ENCODE results near the gene SLC29A4.

The SLC29A4 gene

DNA sequence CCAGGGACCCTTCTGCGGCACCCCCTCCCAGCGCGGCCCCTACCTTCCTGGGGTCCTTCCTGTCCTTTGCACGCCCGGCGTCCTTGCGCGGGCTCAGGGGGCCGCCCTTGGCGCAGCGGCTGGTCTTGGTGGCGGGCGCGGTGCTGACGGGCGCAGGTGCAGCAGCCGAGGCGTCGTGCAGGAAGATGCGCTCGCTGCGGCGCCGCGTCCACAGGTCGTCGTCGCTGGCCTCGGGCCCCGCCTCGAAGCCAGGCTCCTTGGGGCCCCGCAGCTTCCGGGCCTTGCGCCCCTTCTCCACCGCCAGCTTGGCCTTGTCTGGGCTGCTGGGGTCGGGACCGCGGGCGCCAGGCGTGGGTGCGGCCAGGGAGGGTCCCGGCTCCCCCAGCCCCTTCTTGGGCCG, 49.8 kb downstream of the SLC29A4 start:
- no peak for TF ChIP-seq Cebpa-rat (IDR thresholded peaks at IDR 0.05)
- H3K4me3 ChIP-seq = no peak overlapping the region; a peak in 2 of 20 replicates
- peaks cover 44 to 95% (median 77%) of the 10 kb centered on the region in 11 experiments for H4K20me1 ChIP-seq
- H3K9ac ChIP-seq = peak overlapping the region in 2 of 11 experiments; percentile 15; a peak in 1 of 22 replicates
- peaks cover 10 to 23% (median 19%) of the 10 kb centered on the region in 11 experiments for H3K9me3 ChIP-seq (replicated peaks in 1 of 11)
- peaks cover 24 to 55% (median 40%) of the 10 kb centered on the region in 10 experiments for H3K4me1 ChIP-seq
- peak overlapping the region in 5 of 11 experiments; percentile 21 to 54 (median 40); a peak in 5 of 22 replicates for H3K27ac ChIP-seq
- peaks cover 51 to 100% (median 80%) of the 10 kb centered on the region in 11 experiments for H3K36me3 ChIP-seq
- H3K4me2 ChIP-seq = peak overlapping the region in 10 of 11 experiments; percentile 18 to 82 (median 78); a peak in 20 of 22 replicates
- no peaks in the 10 kb centered on the region for H3K27me3 ChIP-seq

DNA sequence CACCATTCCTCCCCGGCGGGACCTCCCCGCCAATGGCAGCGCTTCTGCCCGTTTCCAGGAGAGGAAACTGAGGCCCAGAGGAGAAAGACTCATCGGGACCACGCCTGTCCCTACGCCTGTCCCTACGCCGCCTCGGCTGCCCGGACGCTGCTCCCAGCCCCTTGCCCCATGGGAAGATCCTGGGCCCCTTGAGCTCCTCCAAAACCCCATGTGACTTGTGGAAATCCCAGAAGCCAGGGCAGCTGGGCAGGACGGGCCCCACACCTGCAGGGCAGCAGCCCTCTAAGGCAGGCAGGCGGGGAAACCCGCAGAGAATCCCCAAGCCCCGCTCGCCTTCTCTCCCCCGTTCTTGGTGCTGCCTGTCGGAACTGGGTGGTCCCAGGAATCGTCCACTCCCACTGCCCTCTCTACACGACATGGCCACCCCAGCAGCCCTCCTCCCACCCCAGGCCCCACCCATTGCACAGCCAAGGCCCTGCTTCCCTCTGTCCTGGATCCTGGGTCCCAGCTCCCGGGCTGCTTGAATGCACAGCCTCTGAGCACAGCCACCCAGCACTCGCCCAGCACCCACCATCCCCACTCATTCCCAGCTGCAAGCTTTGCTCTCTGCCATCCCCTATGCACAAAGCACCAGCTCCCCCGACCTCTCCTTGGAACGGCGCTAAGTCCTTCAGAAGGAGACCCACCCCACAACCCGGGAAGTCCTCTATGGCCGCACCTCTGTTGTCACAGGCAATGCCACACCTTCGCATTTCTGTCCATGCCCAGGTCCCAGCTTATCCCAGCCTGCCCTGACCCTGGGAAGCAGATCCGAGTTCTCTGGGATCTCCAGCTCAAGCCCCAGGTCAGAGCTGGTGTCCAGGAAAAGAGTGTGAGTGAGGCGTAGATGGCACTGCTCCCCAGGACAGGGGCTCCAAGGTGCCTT, 50.6 kb downstream of the SLC29A4 start:
- Histone ChIP-seq H3K4me3 (no peak overlapping the region), H3K27ac (no peak overlapping the region; a peak in 1 of 22 replicates), H3K4me2 (peak overlapping the region in 3 of 11 experiments; percentile 77 to 79 (median 78); a peak in 8 of 22 replicates), H3K9ac (no peak overlapping the region; a peak in 1 of 22 replicates), H3K9me3 (replicated peaks in 1 of 11) (peaks cover 15 to 31% (median 27%) of the 10 kb centered on the region in 11 experiments), H3K4me1 (peaks cover 24 to 47% (median 32%) of the 10 kb centered on the region in 10 experiments), H3K36me3 (peaks cover 58 to 100% (median 88%) of the 10 kb centered on the region in 11 experiments), H4K20me1 (peaks cover 44 to 91% (median 69%) of the 10 kb centered on the region in 11 experiments), H3K27me3 (no peaks in the 10 kb centered on the region)
- no peak for TF ChIP-seq Cebpa-rat (IDR thresholded peaks at IDR 0.05)

DNA sequence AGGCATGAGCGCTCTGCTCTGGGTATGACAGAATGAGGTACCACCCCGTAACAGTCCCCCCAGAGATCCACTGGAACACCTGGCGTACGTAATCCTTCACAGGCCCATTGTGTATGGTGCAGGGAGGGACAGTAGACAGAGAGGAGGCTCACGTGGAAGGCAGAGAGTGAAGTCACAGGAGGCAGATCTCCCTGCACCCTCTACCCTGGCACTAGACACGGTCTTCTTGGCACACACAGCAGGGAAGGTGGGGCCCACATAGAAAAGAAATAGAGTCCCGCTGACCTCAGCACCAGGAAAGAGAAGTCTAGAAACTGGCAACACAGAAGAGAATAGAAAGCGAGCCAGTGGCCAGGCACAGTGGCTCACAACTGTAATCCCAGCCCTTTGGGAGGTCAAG, 51.9 kb downstream of the SLC29A4 start:
- H3K36me3 ChIP-seq = peaks cover 68 to 100% (median 91%) of the 10 kb centered on the region in 11 experiments
- H4K20me1 ChIP-seq = peaks cover 44 to 99% (median 69%) of the 10 kb centered on the region in 11 experiments
- TF ChIP-seq Cebpa-rat (IDR thresholded peaks at IDR 0.05) = no peak
- H3K27me3 ChIP-seq = no peaks in the 10 kb centered on the region
- H3K4me1 ChIP-seq = peaks cover 22 to 38% (median 27%) of the 10 kb centered on the region in 10 experiments
- no peak overlapping the region for H3K4me2 ChIP-seq
- H3K9me3 ChIP-seq (replicated peaks in 1 of 11) = peaks cover 16 to 37% (median 30%) of the 10 kb centered on the region in 11 experiments
- H3K27ac ChIP-seq = no peak overlapping the region
- no peak overlapping the region for H3K4me3 ChIP-seq
- H3K9ac ChIP-seq = no peak overlapping the region

DNA sequence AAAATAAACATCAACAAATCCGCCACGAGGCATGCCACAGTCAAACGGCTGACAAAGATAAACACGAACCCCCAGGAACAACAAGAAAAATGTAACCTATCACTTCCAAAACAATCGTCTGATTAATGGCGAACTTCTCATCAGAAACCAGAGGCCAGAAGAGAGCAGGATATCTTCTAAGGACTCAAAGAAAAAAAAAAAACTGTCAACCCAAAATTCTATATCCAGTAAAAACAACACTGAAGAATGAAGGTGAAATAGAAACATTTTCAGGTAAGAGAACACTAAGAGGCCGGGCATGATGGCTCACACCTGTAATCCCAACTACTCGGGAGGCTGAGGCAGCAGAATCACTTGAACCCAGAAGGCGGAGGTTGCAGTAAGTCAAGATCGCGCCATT, 54.3 kb downstream of the SLC29A4 start:
- Histone ChIP-seq H4K20me1 (peaks cover 30 to 99% (median 46%) of the 10 kb centered on the region in 11 experiments), H3K36me3 (peaks cover 84 to 100% (median 96%) of the 10 kb centered on the region in 11 experiments)
- TF ChIP-seq Cebpa-rat (IDR thresholded peaks at IDR 0.05) = no peak

DNA sequence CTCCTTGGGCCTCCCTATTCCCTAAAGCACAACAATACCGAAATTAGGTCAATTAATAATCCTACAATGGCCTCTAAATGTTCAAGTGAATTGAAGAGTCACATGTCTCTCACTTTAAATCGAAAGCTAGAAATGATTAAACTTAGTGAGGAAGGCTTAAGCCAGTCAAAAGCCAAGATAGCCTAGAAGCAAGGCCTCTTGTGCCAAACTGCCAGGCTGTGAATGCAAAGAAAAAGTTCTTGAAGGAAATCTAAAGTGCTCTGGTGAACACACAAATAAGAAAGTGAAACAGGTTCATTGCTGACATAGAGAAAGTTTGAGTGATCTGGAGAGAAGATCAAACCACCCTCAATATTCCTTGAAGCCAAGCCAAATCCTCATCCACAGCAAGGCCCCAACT, 57.2 kb downstream of the SLC29A4 start:
- Histone ChIP-seq H3K27ac (no peak overlapping the region), H3K9me3 (replicated peaks in 1 of 11) (peaks cover 30 to 79% (median 72%) of the 10 kb centered on the region in 11 experiments), H3K27me3 (no peaks in the 10 kb centered on the region), H3K4me2 (no peak overlapping the region), H3K36me3 (peaks cover 93 to 100% (median 99%) of the 10 kb centered on the region in 11 experiments), H4K20me1 (peaks cover 4 to 99% (median 19%) of the 10 kb centered on the region in 11 experiments; a peak in 17 of 22 replicates), H3K4me1 (peaks cover 0 to 6% (median 0%) of the 10 kb centered on the region in 10 experiments; a peak in 1 of 20 replicates), H3K4me3 (no peak overlapping the region), H3K9ac (no peak overlapping the region)
- TF ChIP-seq Cebpa-rat (IDR thresholded peaks at IDR 0.05) = no peak

More for the DNA sequence above, 54.3 kb downstream of the SLC29A4 start:
- H3K4me1 ChIP-seq = peaks cover 8 to 19% (median 17%) of the 10 kb centered on the region in 10 experiments
- H3K27ac ChIP-seq = no peak overlapping the region
- no peak overlapping the region for H3K4me2 ChIP-seq
- H3K27me3 ChIP-seq = no peaks in the 10 kb centered on the region
- no peak overlapping the region for H3K9ac ChIP-seq
- peaks cover 16 to 50% (median 42%) of the 10 kb centered on the region in 11 experiments for H3K9me3 ChIP-seq (replicated peaks in 1 of 11)
- H3K4me3 ChIP-seq = no peak overlapping the region

DNA sequence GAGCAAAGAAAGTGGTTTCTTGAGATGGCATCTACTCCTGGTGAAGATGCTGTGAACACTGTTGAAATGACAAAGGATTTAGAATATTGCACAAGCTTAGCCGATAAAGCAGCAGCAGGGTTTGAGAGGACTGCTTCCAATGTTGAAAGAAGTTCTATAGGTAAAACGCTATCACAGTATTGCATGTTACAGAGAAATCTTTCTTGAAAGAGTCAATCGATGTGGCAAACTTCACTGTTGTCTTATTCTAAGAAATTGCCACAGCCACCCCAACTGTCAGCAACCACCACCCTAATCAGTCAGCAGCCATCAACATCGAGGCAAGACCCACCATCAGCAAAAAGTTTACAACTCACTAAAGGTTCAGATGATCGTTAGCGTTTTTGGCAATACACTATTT, 59.9 kb downstream of the SLC29A4 start:
- H3K27ac ChIP-seq = no peak overlapping the region
- no peaks in the 10 kb centered on the region for H3K4me1 ChIP-seq
- H3K4me2 ChIP-seq = no peak overlapping the region
- no peak for TF ChIP-seq Cebpa-rat (IDR thresholded peaks at IDR 0.05)
- peaks cover 21 to 73% (median 53%) of the 10 kb centered on the region in 11 experiments for H3K9me3 ChIP-seq (replicated peaks in 1 of 11)
- H3K9ac ChIP-seq = no peak overlapping the region
- H4K20me1 ChIP-seq = peaks cover 0 to 95% (median 24%) of the 10 kb centered on the region in 11 experiments; a peak in 16 of 22 replicates
- H3K36me3 ChIP-seq = peaks cover 72 to 99% (median 94%) of the 10 kb centered on the region in 11 experiments
- no peaks in the 10 kb centered on the region for H3K27me3 ChIP-seq
- H3K4me3 ChIP-seq = no peak overlapping the region

DNA sequence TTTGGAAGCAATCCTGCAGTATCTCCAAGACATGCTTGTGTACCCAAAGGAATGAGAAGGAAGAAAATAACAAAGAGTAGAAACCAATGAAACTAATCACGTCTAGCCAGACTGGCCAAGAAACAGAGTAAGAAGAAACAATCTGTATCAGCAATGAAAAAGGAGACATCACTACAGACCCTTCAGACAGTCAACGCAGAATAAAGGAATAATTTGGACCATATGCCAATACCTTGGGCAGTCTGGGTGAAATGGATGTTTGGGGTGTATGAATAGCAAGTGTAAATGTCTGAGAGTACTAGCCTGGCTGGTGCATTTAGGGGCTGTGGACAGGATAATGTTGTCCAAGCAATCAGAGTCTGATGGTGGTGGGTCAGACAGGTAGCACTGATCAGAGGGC, 61.1 kb downstream of the SLC29A4 start:
- Histone ChIP-seq H3K9ac (no peak overlapping the region), H3K9me3 (replicated peaks in 1 of 11) (peaks cover 15 to 60% (median 45%) of the 10 kb centered on the region in 11 experiments), H3K27ac (no peak overlapping the region), H3K27me3 (no peaks in the 10 kb centered on the region), H3K4me3 (no peak overlapping the region), H3K36me3 (peaks cover 61 to 97% (median 90%) of the 10 kb centered on the region in 11 experiments), H4K20me1 (peaks cover 0 to 94% (median 32%) of the 10 kb centered on the region in 11 experiments; a peak in 17 of 22 replicates), H3K4me2 (no peak overlapping the region), H3K4me1 (no peaks in the 10 kb centered on the region)
- TF ChIP-seq Cebpa-rat (IDR thresholded peaks at IDR 0.05) = no peak

DNA sequence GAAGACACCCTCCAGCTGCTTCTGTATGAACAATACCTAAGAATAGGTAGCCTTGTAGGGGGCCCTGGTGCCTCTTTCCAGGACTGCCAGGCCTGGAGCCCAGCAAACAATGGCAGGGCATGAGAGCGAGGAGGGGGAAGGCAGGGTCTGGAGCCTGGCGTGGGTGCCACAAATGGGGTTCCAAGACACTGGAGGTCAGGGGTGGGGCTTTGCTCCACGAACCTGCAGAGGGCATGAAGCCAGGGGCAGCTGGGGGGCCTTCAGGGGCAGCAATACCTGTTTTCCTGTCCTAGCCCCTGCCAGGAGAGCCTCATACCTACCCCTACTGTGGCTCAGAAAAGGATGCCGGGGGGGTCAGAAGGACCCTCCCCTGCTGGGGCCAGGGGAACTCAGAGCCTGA, 61.6 kb downstream of the SLC29A4 start:
- no peak for TF ChIP-seq Cebpa-rat (IDR thresholded peaks at IDR 0.05)
- H3K4me3 ChIP-seq = no peak overlapping the region
- H3K9me3 ChIP-seq (replicated peaks in 1 of 11) = peaks cover 15 to 56% (median 45%) of the 10 kb centered on the region in 11 experiments
- no peak overlapping the region for H3K4me2 ChIP-seq
- H3K27me3 ChIP-seq = no peaks in the 10 kb centered on the region
- no peaks in the 10 kb centered on the region for H3K4me1 ChIP-seq
- H3K9ac ChIP-seq = no peak overlapping the region
- peaks cover 0 to 94% (median 37%) of the 10 kb centered on the region in 11 experiments; a peak in 18 of 22 replicates for H4K20me1 ChIP-seq
- H3K27ac ChIP-seq = no peak overlapping the region
- H3K36me3 ChIP-seq = peaks cover 59 to 97% (median 87%) of the 10 kb centered on the region in 11 experiments

DNA sequence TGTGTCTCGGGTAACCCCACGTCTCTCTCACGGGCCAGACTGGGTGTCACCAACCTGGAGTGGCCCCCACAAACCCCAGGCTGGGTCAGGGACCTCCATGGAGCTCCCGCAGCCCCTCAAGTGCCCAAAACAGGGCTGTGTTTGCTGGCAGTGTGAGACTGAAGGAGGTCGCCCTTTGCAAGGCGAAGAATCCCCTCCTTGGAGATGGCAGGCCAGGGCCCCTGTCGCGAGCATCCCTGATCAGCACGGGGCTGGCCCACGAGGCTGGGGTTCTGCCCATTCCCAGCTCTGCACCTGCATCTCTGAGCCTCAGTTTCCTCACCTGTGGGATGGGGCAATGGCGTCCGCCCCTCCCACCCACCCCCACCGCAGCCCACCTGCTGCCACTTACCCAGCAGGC, 62.4 kb downstream of the SLC29A4 start:
- H3K4me1 ChIP-seq = no peaks in the 10 kb centered on the region
- no peak overlapping the region for H3K4me3 ChIP-seq
- no peak overlapping the region for H3K9ac ChIP-seq
- no peaks in the 10 kb centered on the region for H3K27me3 ChIP-seq
- H3K27ac ChIP-seq = no peak overlapping the region
- H3K4me2 ChIP-seq = no peak overlapping the region
- H4K20me1 ChIP-seq = peaks cover 0 to 94% (median 45%) of the 10 kb centered on the region in 11 experiments; a peak in 18 of 22 replicates
- H3K9me3 ChIP-seq (replicated peaks in 1 of 11) = peaks cover 15 to 56% (median 45%) of the 10 kb centered on the region in 11 experiments
- no peak for TF ChIP-seq Cebpa-rat (IDR thresholded peaks at IDR 0.05)
- H3K36me3 ChIP-seq = peaks cover 53 to 97% (median 84%) of the 10 kb centered on the region in 11 experiments

Data from BLaER1 treated with 17β-estradiol and CSF1 and Interleukin-3, amounts not matched to agents 10 nM and 100 nM (cell line).